ENCODE results near the gene CNTN4.

CNTN4 gene

DNA sequence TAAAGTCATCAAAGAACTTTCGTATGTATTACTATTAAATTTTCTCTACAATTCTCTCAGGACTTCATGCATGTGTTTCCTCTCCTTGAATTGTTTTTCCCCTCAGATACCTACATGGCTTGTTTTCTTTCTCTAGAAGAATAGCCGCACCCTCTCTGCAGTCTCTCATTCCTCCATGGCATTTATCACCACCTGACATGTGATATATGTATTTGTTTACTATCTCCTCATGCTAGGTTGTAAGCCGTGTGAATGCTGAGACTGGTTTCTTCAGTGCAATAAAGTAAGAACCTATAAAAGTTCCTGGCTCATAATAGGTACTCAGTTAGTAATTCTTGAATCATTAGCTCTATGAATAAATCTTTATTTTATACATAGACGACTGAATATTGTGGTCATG, 149.2 kb downstream of the CNTN4 start:
- H3K4me3 ChIP-seq = no peak overlapping the region

DNA sequence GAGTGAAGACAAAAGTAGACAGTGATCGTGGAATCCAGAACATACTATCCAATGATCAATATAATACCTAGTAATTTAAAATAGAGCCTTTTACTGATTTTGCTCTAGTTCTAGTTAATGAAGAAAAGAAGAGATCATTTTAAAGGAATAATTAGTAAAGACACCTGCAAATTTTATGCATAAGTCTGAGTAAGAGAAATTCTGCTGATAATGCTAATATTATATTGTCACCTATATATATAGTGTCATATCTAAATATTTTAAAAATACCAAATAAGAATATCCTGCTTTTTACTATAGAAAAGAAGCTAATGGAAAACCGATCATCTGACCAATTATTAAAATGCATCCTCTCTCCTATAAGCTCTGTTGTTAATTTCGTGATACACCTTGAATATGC, 152.1 kb downstream of the CNTN4 start:
- Histone ChIP-seq H3K4me3 (no peak overlapping the region), H3K27ac (no peak overlapping the region)

More for the DNA sequence above, 149.2 kb downstream of the CNTN4 start:
- no peak overlapping the region for H3K27ac ChIP-seq

DNA sequence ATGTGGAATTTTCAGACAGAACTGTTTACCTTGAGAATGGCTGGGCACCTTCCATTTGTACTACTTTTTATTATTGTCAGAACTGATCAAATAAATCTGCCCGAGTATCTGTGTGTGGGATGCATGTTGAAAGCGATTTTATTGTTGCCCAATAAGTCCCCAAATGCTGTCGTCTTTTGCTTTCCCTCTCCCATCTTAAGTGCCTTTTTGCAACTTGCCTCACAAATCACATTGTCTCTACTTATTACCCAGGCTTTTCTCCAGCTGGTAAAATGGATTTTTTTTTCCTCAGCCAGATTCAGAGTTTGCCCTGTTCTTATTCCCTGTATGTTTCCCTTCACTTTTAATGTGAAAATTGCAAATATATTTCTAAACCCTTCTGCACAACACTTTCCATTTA, 163.1 kb downstream of the CNTN4 start:
- Histone ChIP-seq H3K27ac (no peak overlapping the region), H3K4me3 (no peak overlapping the region)

DNA sequence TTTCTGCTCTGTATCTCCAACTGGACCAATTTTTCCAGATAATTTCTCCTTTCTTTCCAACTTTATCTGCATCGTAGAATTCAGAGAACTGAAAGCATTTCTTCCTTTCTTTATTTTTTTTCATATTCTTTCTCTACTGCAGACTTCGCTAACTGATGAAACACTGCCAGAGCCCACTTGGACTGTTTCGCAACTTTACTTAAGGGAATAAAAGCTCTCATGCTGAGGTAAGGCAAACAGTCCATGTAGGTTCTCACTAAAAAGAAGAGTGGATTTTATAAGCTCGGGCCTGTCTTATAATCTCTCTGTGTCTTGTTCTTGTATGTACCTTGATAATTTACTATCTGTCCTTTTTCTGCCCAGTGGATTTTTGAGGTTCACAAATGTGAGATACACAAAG, 163.5 kb downstream of the CNTN4 start:
- H3K4me3 ChIP-seq = no peak overlapping the region
- no peak overlapping the region for H3K27ac ChIP-seq

DNA sequence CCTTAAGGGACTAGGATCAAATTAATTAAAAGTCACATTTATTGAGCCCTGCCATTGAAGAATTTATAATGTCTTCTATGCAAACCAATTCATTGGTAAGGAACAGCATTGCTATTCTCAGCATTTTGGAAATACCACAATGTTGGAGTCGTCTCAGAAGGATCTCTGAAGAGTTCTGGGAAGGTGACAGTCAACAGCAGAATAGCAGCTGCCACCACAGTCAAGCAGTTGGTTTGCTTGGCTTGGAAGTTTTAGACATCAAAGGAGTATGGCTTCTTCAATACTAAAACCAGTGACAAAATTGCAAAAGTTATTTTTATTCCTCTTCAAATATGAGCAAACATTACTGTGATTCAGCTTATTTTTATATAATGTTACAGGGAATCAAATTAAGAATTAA, 167.9 kb downstream of the CNTN4 start:
- Histone ChIP-seq H3K27ac (no peak overlapping the region), H3K4me3 (no peak overlapping the region)

DNA sequence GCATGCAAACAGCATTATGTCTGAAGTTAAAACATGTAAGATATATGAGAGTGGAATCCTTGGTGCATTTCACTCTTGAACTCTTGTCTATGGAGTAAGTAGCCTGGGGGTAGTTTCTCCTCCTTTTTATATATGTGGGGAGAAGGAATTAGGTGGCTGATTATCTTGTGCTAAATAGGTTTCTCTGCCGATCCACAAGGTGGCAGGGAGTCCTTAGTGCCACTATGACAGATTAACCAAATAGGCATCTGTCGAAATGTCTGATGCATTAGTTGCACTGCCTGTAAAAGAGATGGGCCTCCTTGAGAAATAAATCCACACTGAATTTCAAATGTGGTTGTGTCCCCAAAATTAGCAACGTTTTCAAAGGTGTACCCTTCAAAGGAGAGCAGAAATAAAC, 170.1 kb downstream of the CNTN4 start:
- Histone ChIP-seq H3K27ac (no peak overlapping the region), H3K4me3 (no peak overlapping the region)

DNA sequence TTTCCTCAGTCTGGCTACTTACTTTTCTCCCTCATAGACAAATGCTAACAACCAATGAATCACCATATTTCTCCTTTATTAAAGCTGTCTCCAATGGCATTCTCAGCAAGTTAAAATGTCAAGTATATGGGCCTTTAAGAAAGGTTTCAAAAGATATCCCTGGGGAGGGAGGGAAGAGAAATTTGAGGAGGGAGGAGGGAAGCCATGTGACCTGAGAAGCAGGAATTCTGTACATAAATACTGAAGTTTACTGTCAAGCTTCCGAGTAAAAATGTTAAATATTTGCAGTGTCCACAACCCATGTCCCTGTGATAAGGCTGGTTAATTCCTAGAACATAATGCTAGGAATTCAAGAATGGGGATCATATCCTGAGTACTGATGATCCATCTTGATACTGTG, 175.9 kb downstream of the CNTN4 start:
- no peak overlapping the region for H3K4me3 ChIP-seq
- H3K27ac ChIP-seq = no peak overlapping the region

DNA sequence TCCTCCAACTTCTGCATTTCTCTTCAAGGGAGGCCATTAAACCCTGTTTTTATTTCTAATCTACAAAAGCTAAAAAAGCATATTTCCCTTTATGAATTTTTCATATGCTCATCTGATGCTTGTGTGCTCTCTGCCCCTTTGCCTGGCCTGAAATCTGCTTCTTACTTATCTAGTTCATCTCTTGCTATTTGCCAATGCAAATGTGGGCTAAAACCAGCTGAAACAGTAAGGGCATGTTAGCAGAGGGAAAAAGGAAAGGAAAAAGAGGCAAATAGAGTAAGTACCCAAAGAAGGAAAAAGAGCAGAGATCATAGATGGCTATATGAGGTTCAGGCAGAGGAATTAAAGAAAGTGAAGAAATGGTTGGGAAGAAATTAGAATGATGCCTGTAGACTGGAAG, 185.2 kb downstream of the CNTN4 start:
- H3K27ac ChIP-seq = no peak overlapping the region
- H3K4me3 ChIP-seq = no peak overlapping the region

DNA sequence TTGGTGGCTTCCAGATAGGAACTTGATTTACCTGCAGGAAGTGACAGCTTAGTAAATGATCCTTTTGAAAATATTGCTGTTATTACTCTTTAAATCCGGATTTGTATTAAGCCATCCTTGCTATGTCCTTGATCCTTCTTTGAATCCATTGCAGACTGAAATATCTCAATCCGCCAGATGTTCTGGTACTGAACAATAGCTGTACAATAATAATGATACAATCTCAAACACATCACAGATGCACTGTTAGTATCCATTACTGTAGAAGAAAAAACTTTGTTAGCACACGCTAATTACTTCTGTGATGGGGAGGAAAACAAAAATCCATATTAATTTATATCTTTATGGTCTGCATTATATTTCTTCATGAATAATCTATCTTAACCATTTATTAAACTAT, 202.3 kb downstream of the CNTN4 start:
- no peak overlapping the region for H3K4me3 ChIP-seq
- H3K27ac ChIP-seq = no peak overlapping the region

DNA sequence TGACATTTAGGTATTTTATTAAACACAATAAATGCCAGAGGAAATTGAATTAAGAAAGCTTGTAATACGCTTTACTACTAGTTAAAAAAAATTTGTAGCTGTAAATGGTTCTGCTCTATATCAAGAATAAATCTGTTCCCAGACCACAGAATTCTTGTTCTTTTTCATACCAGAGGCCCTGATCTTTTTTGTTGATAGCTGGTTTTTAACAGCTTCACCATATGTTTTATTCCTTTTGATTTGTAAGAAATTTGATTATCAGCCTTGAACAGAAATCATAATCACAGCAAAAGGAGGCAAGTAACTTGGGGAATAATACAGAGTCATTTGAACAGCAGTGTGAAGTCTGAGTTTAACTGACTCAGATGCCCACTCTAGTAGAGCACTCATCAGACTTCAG, 202.7 kb downstream of the CNTN4 start:
- Histone ChIP-seq H3K4me3 (no peak overlapping the region), H3K27ac (no peak overlapping the region)

DNA sequence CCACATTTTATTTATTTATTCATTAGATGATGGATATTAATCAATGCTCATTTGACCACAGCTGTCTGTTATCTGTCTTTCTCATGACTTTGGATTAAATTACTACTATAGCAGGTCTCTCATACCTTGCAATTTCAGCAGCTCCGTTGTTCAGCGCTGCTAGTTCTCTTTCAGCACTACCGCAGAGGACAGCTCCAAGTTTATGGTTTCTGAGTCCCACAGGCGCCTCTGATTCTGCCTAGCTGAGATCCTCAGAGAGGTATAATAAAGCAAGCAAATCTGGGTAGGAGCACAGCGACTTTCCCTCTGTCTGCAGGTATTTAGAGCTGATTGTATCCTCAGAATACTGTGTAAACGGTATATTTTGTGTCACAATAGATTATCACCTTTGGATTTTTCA, 204.9 kb downstream of the CNTN4 start:
- no peak overlapping the region for H3K27ac ChIP-seq
- no peak overlapping the region for H3K4me3 ChIP-seq

DNA sequence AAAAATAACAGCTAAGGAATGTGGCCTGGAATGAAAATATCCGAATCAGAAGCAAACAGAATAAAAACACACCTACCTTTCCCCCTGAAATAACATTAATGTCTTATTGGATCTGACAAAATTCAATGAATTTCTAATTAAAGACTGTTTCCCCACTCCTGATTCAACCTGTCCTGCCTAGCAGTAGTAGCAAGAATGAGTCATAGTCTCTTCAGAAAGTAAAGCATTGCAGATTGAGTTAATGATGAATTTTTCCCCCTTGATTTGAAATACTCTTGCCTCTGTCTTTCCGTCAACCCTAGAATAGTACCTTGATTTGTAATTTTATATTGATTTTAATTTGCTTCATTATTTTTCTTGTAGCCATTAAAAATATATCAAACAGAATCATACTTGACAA, 212.4 kb downstream of the CNTN4 start:
- Histone ChIP-seq H3K4me3 (no peak overlapping the region), H3K27ac (no peak overlapping the region)

DNA sequence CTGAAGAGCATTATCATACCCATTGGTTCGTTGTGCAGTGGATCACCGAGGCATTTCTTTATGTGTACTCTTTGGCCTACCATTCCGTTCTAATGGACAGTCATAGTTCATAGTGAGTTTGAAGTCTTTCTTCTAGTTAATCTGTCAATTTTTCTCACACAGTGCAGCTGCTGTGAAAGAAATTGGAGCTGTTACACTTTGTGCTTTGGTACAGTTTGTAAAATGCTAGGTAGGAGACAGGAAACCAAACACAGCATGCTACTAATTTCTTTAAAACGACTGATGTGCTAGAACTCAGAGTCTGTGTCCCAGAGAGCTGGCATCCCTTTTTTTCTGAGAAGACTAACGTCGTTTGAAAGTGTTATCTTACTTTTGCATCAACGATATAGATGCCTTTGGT, 218.9 kb downstream of the CNTN4 start:
- Histone ChIP-seq H3K27ac (no peak overlapping the region), H3K4me3 (no peak overlapping the region)

DNA sequence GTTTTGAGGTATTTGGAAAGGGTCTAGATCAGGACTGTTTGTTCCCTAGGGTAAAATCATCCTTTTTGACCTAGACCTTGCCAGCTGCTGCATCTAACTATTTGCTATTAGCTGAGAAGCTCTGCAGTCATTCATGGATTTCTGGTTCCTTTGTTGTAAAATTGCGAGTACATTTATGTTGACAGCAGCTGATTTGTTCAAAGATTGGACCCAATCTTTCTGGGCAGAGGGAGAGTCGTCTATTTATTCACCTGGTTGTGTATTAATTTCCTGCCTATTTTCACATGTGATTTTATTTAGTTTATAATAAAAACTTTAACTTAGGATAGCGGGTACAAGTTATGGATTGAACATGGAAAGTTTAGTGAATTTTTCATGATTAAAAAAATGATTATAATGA, 236.3 kb downstream of the CNTN4 start:
- Histone ChIP-seq H3K27ac (no peak overlapping the region), H3K4me3 (no peak overlapping the region)

DNA sequence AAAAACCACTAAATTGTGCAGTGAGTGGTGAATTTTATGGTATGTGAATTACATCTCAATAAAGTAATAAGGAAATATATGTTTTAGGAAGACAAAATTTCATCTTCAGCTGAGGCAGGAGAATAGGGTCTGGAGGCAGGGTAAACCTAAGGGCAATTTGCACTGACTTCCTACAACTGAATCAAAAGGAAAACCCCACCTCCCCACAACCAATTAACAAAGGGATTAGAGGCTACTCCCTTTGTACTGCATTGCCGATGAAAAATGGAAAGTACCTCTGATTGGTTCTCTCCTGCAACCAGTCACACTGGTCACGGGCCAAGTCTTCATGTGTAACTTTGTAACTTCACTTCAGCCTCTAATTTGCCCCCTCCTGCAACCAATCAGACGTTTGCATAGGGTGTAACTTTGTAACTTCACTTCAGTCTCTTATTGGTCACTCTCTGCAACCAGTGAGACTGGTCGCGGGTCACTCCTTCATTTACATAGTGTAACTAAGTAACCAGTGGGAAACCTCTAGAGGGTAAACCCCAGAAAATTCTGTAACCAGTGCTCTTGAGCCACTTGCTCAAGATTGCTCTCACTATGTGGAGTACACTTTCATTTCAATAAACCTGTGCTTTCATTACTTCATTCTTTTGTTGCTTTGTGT, 244.5 kb downstream of the CNTN4 start:
- Histone ChIP-seq H3K4me3 (no peak overlapping the region), H3K27ac (no peak overlapping the region)

DNA sequence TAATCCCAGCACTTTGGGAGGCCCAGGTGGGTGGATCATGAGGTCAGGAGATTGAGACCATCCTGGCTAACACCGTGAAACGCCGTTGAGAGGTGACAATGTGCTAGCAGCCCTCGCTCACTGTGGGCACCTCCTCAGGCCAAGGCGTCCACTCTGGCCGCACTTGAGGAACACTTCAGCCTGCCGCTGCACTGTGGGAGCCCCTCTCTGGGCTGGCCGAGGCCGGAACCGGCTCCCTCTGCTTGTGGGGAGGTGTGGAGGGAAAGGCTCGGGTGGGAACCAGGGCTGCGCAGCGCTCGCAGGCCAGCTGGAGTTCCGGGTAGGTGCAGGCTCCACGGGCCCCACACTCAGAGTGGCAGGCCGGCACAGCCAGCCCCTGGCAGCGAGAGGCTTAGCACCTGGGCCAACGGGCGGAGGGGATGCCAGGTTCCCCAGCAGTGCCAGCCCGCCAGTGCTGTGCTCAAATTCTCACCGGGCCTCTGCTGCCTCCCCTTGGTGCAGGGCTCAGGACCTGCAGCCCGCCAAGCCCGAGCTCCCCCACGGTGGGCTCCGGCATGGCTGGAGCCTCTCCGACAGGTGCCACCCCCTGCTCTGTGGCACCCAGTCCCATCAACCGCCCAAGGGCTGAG, 253.6 kb downstream of the CNTN4 start:
- H3K27ac ChIP-seq = no peak overlapping the region
- no peak overlapping the region for H3K4me3 ChIP-seq

DNA sequence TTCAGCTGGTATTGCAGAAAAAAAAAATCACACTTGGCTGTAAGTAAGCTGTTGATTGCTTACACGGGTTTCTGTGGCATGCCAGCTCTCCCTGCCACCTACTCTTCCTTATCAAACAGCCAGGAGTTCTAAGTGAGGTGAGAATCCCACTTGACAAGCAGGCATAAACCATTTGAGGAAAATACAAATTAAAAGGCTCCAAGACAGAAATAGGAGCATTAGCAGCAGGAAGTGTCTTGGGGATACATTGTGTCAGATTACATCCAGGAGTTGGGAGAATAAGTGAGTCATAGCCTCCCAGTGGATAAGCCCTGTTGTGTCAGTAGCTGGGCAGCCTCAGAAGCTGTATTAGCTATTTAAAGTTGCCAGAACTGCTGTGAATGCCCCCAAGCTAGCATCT, 256.0 kb downstream of the CNTN4 start:
- H3K4me3 ChIP-seq = no peak overlapping the region
- H3K27ac ChIP-seq = no peak overlapping the region

DNA sequence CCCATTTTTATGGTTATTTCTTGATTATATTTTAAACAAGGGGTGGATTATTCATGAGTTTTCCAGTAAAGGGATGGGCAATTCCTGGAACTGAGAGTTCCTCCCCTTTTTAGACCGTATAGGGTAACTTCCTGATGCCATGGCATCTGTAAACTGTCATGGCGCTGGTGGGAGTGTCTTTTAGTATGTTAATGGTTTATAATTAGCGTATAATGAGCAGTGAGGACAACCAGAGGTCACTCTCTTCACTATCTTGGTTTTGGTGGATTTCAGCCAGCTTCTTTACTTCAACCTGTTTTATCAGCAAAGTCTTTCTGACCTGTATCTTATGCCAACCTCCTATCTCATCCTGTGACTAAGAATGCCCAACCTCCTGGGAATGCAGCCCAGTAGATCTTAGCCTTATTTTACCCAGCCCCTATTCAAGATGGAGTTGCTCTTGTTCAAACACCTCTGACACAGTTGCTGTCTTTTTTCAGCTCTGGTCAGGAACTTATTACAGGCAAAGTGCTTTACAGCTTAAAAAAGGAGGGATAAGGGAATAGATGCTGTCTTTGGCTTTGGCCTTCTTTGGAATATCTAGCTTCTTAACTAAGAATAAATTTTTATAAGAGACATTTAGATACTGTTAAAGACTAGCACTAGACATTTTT, 257.8 kb downstream of the CNTN4 start:
- no peak overlapping the region for H3K27ac ChIP-seq
- no peak overlapping the region for H3K4me3 ChIP-seq

DNA sequence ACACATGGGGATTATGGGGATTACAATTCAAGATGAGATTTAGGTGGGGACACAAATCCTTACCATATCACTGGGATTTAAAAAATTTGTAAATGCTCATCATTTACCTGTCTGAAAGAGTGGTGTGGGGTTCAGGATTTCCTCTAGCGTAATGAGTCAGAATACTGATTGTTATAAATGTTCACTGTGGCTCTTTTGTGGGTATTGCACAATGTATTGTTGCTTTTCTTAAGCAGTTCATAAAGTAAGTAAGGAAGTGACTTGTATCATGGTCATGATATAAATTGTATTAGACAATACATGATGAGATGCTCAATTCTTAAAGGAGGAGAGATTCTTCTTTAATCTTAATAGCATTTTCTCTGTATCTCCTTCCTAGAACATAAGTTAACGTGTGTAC, 262.1 kb downstream of the CNTN4 start:
- Histone ChIP-seq H3K27ac (no peak overlapping the region), H3K4me3 (no peak overlapping the region)

DNA sequence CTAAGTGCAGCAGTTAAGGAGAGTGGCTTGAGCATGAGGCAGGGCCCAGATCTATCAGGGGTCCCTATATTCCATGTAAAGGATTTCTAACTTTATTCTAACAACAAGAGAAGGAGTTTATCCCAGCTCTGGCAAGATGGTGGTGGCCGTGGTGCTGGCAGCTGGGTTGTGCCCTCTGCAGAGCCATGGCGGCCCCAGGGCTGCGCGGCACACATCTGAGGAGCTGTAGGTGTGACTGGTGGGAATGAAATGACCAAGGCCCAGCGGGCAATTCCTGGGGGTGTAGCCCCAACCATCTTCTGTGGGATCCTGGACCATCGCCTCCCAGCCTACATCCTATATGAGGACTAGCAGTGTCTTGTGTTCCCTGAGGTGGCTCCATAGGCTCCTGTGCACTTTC, 263.5 kb downstream of the CNTN4 start:
- Histone ChIP-seq H3K27ac (no peak overlapping the region), H3K4me3 (no peak overlapping the region)

DNA sequence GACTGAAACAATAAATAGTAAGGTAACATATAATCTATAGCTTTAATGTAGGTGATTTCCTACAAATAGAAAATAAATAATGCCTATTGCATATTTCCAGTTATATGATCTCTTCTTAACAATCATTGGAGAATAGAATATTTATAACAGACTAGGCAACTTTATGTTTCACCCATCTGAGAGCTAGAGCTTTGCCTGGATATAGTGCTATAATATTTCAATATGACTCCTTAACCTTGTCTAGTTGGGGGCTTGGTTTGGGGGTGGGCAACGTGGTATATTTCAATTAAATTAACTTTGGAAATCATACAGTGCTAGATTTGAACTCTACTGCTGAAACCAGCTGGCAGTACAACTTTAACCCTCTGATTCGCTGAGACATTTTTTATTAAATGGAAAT, 265.2 kb downstream of the CNTN4 start:
- Histone ChIP-seq H3K4me3 (no peak overlapping the region), H3K27ac (no peak overlapping the region)

DNA sequence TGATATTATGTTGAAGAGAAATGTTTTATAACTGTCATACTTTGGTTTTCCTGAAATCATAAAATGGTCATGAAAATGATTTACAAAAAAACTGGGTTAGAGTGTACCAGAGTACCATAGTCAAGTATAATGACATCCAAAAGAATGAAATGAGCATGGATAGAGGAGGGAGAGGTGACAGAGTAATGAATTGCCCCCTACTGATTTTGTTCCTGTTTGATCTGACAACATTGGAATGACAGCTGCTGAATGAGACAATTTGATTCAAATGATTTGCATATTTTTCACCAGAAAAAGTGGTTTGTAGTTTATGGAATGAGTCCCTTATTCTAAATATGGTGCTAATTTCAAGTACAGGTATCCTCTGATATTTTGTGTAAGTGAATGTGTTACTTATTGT, 271.7 kb downstream of the CNTN4 start:
- Histone ChIP-seq H3K27ac (no peak overlapping the region), H3K4me3 (no peak overlapping the region)
